Hematopoietic multipotent progenitor cell treated with erythropoietin and hydrocortisone succinate and interleukin-3 and kit ligand, for 15 days (in vitro differentiated cells): Measurements from ENCODE around the gene DAPK1.
"Not testable (repeated sequence)": the region's sequence is repeated elsewhere in the genome, so short reads cannot be mapped to it uniquely, and the experiment has no call there.

Experiments
- DNase-seq: peaks from one replicate; pipeline ENCODE4 v3.0.0-alpha.2; 2015; ENCODE audit warnings: low spot score

Gene DAPK1

GRCh38 chr9:87543251-87543650, 45.6 kb downstream of the DAPK1 start:
- no peak for DNase-seq

DNA sequence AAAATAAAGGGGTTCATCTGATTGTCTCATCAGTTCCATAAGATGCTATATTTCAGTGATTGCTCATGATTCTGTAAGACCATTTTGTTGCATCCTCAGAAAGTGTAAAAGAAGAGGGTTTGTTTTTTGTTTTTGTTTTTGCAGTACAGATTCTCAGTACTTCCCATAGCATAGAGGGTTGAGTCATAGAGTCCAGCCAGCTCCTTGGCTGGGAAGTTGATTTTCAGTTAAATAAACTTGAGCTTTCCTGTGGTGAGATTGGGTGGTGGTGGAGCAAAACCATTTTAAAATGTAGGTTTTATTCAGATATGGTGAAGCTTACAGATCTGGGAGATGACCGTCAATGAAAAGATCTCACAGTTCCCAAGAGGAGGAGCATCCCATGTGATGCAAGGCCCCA, 48.2 kb downstream of the DAPK1 start:
- no peak for DNase-seq

DNA sequence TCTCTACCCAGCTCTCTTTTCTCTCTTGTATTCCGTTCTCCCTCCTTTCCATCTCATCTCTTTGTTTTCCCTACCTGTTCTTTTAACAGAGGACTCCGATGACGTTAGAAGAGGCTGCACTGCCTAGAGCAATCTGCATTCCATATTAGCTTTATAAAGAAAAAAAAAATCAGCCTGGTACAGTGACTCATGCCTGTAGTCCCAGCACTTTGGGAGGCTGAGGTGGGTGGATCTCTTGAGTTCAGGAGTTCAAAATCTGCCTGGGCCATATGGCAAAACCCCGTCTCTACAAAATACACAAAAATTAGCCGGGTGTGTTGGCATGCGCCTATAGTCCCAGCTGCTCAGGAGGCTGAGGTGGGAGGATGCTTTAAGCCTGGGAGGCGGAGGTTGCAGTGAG, 49.0 kb downstream of the DAPK1 start:
- DNase-seq: no peak

GRCh38 chr9:87547671-87548081, 50.0 kb downstream of the DAPK1 start:
- DNase-seq: no peak

GRCh38 chr9:87548159-87548558, 50.5 kb downstream of the DAPK1 start:
- DNase-seq: no peak

DNA sequence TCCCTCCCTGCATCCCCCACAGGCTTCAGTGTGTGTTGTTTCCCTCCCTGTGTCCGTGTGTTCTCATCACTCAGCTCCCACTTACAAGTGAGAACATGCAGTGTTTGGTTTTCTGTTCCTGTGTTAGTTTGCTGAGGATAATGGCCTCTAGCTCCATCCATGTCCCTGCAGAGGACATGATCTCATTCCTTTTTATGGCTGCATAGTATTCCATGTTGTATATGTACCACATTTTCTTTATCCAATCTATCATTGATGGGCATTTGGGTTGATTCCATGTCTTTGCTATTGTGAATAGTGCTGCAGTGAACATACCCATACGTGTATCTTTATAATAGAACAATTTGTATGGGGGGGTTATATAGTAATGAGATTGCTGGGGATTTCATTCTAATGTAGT, 51.4 kb downstream of the DAPK1 start:
- not testable (repeated sequence) for DNase-seq

- DNase-seq: no peak
These were observed 52.1 kb downstream of the DAPK1 start for GRCh38 chr9:87549791-87550190.

DNA sequence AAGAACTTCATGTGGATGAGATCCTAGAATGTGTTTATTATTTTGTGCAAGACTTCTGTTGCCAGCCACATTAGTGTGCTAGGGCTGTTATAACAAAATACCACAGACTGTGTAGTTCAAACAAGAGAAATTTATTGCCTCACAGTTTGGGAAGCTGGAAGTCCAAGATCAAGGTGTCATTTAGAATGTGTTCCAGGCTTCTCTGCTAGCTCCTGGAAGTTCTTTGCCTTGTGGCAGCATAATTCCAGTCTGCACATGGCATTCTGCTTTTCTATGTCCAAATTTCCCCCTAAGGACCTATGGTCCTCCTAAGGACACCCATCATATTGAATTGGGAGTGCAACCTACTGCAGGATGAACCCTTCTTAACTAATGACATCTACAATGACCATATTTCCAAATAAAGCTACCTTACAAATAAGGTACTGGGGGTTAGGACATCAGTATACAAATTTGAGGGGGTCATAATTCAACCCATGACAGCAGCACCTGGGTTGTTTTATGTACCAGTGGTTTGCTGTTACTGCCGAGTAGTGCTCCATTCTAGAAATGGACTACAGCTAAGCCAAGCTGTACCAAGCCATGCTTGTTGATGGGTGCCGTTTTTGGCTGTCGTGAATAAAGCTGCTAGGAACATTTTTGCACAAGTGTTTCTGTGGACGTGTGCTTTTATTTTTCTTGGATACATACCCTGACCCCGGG, 52.7 kb downstream of the DAPK1 start:
- DNase-seq: no peak

- peak; percentile 40 for DNase-seq
These were observed 54.1 kb downstream of the DAPK1 start for GRCh38 chr9:87551772-87552217.

- DNase-seq: no peak
These were observed 56.7 kb downstream of the DAPK1 start for GRCh38 chr9:87554171-87554910.

DNA sequence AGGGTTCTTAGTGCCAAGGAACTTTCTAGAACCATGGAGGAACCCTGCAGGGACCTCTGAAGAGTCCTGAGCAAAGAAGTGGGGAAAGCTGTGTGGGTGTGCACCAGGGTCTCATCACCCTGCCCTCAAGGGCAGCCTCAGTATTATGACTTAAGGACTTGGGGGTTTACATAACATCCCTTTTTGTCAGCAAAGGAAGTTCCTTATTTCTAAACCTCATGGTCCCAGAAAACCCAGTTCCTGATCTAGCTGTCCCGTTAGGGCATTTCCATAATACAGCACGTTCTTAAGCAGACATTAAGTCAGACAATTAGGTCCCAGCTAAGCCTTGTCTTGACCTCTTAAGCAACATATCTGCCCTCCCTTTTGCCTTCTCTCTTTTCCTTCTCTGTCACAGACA, 57.3 kb downstream of the DAPK1 start:
- DNase-seq: no peak

DNA sequence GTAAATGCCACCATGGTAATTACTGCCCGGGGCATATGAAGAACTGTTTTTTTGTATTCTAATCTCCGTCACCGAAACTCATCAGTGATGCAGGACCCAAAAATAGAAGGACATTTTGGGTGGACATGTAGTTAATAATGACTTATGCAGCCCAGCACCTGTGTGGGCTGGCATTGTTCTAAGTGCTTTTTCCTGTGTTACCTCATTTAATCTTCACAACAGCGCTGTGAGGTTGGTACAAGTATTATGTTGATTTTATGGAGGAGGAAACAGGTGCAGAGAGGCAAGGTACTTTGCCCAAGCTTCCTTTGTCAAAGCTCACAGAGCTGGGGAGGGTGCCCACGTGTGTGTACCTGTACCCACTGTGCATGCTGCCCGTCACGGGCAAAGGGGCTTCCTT, 58.4 kb downstream of the DAPK1 start:
- no peak for DNase-seq

- no peak for DNase-seq
These were observed 59.2 kb downstream of the DAPK1 start for GRCh38 chr9:87556821-87557220.

GRCh38 chr9:87557996-87558395, 60.3 kb downstream of the DAPK1 start:
- no peak for DNase-seq

DNA sequence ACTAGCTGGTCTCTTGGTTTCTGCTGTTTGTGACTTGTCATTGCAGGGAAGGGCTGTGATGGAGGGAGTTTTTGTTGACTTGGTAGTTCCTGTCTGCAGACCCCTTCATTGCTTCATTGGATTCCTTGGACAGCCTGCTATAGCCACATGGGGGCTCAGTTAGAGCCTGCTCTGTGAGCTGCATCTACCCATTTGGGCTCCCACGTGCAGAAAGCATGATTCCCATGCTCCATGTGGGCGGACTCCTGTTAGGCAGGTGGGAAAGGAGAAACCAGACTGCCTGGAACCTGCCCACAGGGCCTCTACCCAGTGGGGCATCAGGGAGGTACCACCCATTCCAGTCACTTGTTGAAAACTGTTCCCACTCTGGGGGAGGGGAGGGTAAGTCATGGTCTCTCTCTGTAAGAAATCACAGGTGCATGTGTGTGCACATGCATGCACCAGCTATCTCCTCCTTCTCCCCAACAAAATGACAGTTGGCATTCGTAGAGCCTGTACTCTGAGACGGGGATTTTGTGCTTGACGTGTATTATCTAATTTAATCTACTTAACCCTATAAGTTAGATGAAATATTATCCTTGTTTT, 61.0 kb downstream of the DAPK1 start:
- DNase-seq: no peak

- DNase-seq: no peak
These were observed 64.4 kb downstream of the DAPK1 start for GRCh38 chr9:87562062-87562461.

GRCh38 chr9:87562530-87563170, 65.0 kb downstream of the DAPK1 start:
- no peak for DNase-seq

GRCh38 chr9:87564111-87564510, 66.4 kb downstream of the DAPK1 start:
- DNase-seq: no peak

- no peak for DNase-seq
These were observed 67.1 kb downstream of the DAPK1 start for GRCh38 chr9:87564791-87565241.

DNA sequence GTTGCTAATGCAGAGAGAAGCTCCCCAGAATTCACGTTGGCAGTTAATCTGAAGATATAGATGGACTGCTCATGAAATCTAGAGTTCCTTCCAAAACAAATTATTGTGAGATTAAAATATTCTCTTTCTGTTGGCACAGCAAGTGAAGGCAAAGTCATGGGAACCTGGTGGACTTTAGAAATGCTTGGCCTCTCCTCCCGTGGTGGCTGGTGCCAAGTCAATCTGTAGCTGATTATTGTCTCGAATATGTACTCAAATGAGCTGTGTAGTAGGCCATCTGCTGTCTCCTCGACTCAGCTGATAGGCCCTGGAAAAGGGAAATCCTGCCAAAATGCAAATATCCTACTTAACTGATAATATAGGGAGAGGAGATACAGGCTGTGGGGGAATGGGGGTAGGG, 69.3 kb downstream of the DAPK1 start:
- DNase-seq: no peak

DNA sequence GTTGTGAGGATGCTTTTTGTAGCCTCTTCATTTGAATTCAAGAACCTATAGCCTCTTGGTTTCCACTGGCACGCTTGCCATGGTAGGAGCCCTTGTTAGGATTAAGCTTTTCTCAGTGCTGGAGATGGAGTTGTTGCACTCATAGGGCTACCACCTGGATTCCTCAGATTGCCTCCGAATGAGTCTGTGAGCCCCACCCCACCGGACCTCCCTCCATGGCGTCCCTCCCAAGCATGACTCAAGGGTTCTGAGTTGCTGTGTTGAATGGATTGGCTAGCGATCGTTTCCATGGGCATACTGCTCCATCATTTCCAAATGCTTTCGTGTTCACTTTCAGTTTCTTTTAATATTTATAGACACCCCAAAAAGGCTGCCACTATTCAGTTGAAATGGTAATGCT, 69.9 kb downstream of the DAPK1 start:
- no peak for DNase-seq

GRCh38 chr9:87567983-87568382, 70.3 kb downstream of the DAPK1 start:
- DNase-seq: no peak

GRCh38 chr9:87568401-87568800, 70.7 kb downstream of the DAPK1 start:
- DNase-seq: no peak
